IPS DF 19.7 (cell line): ENCODE results near the gene ANGEL1.

Experiments used
- DNase-seq: peaks from one replicate; pipeline ENCODE4 v3.0.0-alpha.2; 2013; ENCODE audit warnings: low read depth, low spot score

Gene ANGEL1

DNA sequence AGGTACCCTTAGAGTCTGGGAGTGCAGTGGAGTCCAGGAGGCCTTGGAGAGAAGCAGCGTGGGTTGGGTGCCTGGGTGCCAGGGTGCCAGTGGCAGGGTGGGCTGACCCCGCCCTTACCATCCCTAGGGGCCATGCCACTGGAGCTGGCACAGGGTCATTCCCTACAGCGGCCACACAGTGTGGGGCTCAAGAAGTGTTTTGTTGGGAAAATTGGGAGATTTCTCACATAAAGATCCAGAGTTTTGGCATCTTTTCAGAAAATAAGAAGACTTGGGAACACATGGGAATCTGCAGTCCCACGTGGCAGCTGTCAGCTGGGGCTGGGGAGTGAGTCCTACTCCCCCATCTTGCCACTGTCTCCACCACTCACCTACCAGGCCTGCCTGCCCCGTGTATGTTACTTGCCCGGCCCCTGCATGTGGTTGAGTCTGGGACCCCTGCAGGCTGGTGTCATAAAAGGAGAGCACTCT lies 47.2 kb downstream of the ANGEL1 start:
- DNase-seq = no peak

DNA sequence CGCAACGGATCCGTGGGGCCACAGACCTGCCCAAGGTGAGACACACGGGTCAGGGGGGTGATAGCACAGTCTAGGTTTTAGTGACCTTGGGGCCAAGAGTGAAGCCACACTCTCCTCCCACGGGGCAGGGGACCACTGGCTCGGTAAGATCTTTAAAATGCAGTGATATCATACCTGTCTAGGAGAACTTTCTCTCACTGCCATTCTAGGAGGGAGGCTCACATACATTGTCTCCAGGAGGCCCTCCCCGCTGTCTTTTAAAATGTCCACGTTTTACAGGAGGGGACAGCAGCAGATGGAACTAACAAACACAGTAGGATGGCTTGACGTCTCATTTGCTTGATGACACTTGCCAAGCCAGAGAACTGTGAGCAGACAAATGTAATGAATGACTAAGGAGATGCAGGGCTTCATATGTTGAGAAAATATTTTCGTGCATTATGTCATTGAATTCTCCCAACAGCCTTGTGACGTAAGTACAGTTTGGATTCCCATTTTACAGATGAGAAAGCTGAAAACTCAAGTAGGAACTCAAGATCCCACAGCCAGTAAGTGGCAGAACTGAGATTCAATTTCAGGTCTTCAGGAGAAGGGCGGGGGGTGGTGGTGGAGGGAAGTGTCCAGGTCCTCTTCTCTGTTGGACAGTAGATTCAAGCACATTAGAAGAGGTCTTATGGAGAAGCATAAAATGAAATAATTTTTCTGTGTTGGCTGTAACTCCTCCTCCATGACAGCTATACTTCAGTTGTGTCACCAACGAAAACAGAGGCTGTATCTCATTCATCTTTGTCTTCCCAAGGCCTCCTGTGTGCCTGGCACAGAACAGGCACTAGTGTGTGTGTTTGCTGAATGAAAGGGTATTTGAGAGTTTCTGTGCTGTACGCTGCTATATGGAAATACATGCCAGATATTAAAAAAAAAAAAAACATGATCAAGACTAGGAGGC lies 49.3 kb downstream of the ANGEL1 start:
- DNase-seq = no peak

DNA sequence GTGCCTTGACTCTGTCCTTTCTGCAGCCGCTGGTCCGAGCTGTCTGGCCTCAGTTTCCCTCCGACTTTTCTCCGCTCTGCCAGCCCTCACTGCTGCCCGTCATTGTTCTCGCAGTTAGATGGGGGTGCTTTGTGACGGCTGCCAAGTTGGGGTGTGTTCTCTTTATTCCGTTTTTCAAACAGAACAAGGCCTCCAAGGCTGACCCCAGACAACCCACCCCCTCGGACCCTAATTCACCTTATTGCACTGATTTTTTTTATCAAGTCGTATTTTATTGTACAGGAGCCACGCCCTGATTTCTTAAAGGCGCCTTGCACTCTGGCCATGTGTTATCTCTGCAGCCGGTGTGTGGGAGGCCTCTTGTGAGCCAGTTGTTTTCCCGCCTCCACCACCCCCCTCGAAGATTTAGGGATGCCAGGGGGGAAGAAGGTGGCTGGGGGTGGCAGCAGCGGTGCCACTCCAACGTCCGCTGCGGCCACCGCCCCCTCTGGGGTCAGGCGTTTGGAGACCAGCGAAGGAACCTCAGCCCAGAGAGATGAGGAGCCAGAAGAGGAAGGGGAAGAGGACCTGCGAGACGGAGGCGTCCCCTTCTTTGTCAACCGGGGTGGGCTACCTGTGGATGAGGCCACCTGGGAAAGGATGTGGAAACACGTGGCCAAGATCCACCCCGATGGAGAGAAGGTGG lies 50.1 kb downstream of the ANGEL1 start:
- no peak for DNase-seq

DNA sequence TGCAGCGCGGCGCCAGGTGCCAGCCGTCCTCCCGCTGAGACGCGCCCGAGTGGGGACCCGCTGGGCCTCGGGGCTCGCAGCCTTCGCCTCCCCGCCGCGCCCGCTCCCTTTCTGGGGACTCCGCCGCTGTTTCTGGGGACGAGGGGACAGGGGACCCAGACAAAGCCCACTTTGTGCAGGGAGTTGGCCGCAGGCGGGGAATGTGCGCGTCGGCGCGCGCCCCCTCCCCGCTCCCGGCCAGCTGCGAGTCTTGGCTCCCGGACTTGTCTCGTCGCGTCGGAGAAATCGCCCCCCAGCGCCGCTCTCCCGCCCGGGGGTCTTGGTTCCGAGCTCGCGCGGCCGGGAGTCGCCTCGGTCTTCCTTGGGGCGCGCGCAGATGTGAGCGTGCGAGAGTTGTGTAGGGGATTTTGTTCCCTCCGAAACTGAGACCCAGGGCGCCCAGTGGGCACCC lies 50.7 kb downstream of the ANGEL1 start:
- DNase-seq = no peak

DNA sequence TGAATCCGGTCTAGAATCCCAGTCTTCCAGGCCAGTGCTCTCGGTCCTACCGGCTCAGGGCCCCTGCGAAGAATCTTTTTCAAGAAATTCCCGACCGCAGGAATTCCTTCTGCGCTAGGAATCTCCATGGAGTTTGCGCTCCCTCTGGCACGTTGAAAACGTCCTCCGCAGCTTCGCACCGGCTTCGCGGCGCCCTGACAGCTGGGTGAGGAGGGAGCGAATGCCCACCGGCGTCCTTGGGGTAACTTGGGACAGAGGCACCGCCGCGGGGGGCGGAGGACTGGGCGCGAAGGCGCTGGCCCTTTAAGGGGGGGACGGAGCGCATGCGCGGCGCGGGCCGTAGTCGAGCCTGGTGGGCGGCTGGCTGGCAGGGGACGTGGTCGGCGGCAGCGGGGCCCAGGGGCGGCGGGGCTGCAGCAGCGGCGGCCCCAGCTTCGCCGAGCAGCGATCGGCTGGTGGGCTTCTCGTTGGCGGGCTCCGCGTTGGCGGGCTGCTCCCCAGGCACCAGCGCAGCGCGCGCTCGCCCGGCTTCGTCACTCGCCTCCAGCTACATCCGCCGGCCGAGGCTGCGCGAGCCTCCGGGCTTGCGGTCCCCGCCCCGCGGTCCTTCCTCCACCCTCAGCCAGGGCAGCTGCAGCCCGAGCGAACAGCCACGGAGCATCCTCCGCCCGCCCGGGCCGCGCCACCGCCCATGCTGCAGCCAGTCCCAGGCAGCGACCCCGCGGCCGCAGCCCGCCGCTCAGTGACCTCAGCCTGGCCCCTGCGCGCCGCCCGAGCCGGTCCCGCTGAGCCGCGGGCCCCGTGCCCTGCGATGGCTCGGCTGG lies 51.3 kb downstream of the ANGEL1 start, which contains the start of gene VASH1:
VASH1 (plus strand) TSS at position 333 of the 824 bp plus-strand sequence. CDS start 1,354 bp downstream, outside the sequence.
- DNase-seq = no peak

DNA sequence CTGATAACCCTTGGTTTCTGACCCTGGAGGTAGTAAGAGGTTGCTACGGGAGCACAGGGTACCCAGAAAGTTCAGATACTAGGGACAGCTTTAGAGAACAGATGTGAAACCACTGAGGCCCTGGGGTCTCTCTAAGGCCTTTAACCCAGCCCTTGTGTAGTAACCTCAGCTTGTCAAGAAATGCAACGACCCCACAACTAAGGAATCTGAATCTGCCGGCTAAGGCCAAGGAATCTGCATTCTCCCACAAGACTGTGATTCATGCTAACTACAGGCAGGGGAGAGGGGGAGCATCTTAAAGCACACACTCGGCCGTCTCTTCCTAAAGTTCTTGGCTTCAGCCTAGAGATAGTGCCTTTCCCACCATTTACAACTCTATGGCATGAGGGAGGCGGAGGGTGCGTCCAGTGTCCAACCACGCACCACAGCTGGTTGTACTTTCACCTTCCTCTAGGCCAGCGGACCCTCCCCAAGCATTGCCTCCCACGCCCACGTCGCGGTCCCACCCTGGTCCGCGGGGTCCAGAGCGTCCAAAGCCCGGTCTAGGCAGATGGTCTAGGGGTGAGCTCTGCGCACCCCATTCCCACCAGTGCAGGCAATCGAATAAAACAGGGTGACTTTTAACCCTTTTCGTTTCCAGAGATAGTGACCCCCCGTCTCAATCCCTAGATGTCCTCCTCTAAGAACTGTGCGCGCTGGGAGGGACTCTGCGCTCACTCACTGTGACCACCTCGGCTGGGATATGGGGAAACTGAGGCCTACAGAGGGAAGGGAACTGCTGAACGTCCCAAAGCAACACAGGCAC lies 52.1 kb downstream of the ANGEL1 start:
- DNase-seq = no peak

DNA sequence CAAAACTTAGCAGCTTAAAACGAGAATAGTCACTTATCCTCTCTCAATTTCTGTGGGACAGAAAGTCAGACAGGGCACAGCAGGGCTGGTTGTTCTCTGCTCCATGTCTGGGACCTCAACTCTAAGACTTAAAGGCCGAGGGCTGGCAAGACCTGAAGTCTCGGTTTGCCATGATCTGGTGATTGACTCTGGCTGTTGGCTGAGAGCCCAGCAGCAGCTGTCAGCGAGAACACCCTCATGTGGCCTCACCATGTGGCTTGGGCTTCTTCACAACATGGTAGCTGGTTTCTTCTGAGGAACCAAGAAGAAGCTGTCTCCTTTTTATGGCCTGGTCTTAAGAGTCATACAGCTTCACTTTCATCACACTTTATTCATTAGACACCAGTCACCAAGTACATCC lies 53.1 kb downstream of the ANGEL1 start:
- DNase-seq = no peak

DNA sequence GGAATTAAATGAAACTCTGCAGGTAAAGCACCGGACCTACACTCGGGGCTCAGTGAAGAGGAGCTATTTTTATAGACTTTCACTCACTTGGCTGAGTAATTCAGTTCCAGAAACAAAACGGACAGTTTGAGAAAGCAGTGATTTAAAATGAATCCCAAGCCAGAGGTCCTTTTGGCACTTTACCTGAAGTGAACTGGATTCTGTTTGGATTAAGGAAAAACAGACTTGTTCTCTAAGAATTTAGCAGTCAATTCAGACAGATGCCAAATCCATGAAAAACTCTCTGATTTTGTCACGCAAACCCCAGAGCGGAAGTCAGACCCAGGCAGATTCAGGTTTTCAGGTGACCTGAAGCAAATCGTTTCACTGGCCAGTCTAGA lies 56.3 kb downstream of the ANGEL1 start:
- DNase-seq = no peak

DNA sequence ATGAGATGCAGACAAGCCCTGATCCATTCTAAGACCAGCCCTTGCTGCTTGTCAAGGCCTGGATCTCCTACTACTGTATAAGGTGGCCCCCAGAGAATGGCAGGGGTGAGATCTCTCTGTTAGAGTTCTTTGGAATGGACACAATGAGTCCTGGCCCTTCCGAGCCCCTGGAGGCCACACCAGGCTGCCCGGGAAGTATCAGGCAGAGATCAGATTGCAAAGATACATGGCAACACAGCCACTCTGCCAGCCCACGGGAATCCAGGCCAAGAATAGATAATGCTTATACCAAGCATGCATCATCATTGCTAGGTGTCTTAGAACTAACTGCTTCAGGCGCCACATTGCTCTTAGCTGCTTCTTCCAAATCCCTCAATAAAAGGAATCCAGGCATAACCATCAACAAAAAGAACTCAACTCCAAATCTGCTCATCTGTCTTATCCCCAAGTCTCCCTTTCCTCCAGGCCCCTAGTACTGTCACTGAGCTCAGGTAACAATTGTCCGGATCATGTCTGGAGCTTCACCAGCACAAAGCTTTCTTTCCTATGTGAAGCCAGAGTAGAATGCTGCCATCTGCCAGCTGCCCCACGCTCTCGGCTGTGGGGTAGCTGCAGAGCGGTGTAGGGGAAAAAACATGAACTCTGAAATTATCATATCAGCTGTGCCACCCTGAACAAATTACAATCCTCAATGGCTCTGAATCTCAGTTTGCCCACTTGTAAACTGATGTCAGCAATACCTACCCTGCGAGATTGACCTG lies 56.9 kb downstream of the ANGEL1 start:
- no peak for DNase-seq

DNA sequence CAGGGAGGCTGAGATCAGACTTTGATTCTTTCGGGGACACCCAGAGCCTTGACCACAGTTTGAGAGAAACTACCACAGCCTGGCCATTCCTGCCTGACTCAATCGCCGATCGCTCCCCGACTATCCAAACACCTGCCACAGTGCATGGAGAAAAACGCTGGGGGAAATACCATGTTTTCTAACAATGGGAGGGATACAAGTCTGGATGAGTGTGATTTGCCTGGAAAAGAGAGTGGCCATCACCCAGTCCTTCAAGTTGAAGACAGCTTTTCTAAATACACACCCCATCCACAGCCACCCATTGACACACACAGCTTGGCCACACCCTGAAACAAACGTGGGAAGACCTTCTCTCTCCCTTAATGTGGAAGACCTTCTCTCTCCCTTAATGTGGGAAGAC lies 58.1 kb downstream of the ANGEL1 start:
- DNase-seq = no peak

DNA sequence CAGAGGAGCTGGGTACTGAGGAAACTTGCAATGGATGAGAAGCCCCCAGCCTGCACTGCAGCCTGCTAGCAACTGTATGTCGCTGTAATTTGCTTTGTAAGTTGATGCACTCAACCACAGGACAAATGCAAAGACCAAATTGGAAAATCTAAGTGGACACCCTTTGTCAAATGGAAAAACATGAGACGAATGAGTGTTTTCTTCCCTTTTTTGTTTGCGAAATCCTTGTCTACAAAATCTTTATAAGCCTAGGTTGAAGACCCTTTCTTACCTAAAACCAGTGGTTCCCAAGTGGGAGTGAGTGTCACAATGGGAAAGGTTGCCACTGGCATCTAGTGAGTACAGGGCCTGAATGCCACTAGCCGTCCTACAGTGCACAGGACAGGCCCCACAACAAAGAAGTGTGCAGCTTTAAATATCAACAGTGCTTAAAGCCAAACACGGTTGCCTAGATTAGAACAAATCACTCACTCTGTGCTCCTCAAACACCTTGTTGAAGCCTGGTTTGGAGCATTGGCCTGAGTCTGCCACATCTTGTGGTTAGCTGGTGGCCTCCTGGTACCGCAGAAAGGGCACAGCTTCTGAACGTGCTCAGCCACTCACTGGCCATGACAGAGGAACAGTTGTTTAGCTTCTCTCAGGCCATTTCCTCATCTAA lies 59.0 kb downstream of the ANGEL1 start:
- DNase-seq = no peak

DNA sequence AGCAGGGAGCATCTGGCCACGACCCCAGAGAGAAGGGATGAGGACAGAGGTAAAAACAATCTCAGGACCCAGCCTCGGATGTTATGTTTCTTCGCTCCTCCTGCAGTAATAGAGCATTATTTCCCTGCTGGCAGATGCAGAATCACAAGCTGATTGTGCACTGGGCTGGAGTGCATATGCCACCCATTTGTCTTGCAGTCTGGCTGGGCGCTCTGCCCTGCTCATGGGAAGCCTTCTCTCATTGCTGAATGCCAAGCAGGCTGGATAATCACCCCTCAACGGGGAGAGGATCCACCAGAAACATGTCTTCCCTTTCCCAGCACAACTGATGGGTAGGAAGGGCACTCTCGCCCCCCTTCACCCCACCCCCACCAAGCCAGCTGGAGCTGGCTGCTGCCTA lies 59.9 kb downstream of the ANGEL1 start:
- DNase-seq = no peak

DNA sequence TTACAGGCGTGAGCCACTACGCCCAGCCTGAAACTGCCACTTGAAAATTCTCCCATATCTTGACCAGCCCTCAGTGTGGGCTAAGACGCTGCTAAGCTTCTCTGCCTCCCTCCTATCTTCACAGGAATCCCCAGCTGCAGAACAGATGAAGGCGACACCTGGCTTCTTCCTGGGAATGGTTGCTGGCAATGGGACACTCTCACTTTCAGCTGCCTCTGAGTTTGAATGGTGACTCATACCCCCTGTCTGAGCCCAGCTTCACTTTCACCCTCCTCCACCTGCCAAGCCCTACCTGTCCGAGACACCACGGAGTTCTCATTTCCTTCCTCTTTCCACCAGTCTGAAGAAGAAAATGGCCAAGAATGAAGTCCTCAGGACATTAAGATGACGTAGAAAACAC lies 69.7 kb downstream of the ANGEL1 start:
- DNase-seq = no peak

DNA sequence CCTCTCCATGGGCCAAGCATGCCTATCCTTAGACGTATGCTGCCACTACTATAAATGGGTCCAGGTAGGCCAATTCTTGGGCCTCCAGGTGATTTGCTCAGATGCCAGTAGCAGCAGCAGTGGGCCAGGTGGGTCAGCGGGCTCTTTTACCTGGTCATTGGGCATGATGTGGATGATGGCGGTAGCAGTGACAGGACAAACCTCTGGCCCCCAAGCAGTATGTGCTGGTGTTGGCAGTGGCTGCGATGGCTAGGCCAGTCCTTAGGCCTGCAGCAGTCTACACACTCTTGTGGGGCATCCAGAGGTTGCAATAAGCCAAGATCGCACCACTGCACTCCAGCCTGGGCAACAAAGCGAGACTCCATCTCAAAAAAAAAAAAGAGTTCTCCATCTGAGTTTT lies 70.5 kb downstream of the ANGEL1 start:
- DNase-seq = no peak

DNA sequence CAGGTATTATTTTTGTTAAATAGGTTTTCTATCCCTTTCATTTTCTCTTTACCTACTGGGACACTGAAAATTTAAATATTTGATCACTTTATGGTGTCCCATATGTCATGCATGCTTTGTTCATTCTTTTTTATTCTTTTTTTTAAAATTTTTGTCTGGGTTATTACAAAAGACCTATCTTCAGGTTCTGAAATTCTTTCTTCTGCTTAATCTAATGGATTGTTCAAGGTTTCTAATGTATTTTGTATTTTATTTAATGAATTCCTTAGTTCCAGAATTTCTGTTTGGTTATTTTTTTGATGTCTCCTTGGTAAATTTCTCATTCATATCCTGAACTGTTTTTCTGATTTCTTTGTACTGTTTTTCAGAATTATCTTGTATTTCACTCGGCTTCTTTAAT lies 71.6 kb downstream of the ANGEL1 start:
- DNase-seq = no peak
